Activated naive CD4-positive, alpha-beta T cell treated with anti-CD3 and anti-CD28 coated beads, Interleukin-2, amount 50 U/mL, for 16 hours (primary cell): ENCODE measurements around the gene TSPAN5.

Source experiments
- DNase-seq: peaks from one replicate; pipeline ENCODE4 v3.0.0-alpha.2; 2020

TSPAN5 gene

DNA sequence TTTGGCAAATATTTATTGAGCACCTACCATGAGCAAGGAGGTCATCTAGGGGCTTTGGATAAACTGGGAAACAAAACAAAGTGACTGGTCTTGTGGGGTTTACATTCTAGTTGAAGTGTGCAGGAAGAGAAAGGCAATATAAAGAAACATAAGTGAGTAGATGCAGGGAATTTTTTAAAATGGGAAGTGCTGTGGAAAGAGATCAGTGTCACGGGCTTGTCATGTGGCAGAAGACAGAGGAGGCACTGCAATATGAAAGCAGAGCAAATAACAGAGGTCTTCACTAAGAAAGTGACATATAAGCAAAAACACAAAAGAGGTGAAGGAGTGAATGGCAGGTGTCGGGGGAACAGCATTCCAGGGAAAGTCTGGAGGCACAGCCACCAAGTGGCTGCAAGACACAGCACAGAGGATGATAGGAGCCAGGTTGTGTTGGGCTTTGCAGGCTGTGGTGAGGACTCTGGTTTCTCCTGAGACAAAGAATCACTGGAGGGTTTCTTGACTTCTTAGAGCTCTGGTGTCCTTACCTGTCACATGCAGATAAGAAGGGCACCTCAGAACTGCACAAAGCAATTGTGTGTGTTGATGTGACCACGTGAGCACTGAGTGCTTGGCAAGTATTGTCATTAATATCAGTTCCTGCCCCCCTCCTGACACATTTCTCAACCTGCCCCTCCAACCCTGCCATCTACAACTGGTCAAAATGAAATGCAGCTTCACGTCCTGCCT, 143.5 kb downstream of the TSPAN5 start:
- DNase-seq, result no peak

DNA sequence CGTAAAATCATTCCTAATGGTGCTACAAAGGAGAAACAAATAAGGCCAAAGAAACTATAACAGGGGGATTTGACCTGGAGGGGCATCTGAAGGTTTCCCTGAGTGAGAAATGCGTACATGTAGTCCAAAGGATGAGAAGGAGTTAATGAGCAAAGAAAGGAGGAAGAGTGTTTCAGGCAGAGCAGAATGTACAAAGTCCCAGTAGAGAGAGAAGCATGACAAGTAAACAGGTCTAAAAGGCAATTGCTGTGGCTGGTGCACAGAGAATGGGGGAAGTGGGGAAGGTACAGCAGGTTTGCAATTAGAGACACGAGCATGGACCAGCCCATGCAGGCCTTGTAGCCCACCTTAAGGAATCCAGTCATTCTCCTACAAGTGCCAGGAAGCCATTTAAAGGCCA, 145.5 kb downstream of the TSPAN5 start:
- no peak for DNase-seq

DNA sequence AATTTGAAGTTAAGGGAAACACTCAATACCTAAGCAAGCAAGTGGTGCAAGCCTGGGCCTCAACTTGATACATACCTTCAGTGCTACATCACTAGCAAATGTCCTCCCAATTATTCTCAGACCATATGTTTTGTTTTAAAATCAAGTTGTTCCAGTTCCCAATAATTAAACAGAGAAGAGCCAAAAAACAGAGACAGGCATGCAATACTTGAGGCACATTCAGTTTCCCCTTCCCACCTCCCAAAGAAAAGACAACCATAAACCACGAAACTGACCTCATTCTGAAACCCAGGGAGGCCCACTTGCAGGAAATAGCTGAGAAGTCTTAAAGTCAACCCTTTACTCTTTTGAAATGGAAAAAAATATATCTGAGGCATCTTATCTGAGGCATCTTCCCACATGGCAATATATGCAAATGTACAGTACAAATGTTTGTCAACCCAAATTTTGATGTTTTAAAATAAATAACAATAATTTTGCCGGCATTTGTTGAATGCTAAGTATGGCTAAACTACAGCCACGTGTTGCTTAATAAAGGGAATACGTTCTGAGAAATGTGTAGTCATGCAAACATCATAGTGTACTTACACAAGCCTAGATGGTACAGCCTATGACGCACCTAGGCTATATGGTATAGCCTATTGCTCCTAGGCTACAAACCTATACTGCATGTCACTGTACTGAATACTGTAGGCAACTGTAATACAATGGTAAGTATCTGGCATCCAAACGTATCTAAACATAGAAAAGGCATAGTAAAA, 147.5 kb downstream of the TSPAN5 start:
- DNase-seq, result peak; percentile 18

DNA sequence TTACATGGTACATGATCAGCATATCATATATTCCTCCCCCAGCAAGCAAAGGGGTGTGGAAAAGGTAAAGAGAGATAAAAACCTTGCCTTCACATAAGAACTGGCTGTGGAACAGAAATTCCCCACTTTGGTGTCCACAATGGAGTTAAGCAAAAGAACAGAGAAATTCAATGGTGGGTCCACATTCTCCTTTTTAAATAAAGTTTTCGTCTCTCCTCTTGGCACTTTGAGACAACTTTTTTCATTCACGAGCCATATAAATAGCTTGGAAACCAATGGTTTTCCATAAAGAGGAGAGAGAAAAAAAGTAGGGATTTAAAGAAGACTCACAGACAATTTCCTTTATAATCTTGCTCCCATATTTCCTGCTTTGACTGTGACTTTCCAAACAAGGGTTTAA, 148.1 kb downstream of the TSPAN5 start:
- no peak for DNase-seq

DNA sequence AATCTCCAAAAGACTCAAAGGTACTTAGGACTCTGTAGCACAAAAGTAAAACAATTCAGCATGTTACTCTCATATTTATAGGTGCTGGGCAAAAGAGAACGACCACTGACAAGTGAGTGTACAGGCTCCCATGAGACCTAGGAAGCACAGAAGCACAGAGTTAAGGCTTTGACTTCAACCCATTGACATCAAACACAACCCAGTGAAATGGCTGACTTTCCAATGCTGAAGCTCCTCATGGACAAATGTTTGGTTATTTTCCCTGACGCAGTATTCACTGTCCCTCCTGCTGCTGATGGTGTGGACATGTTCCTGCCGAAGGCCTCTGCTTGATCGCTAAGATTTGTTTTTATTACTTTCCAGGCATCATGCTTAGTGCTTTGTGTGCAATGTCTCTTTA, 148.7 kb downstream of the TSPAN5 start:
- DNase-seq, result no peak

DNA sequence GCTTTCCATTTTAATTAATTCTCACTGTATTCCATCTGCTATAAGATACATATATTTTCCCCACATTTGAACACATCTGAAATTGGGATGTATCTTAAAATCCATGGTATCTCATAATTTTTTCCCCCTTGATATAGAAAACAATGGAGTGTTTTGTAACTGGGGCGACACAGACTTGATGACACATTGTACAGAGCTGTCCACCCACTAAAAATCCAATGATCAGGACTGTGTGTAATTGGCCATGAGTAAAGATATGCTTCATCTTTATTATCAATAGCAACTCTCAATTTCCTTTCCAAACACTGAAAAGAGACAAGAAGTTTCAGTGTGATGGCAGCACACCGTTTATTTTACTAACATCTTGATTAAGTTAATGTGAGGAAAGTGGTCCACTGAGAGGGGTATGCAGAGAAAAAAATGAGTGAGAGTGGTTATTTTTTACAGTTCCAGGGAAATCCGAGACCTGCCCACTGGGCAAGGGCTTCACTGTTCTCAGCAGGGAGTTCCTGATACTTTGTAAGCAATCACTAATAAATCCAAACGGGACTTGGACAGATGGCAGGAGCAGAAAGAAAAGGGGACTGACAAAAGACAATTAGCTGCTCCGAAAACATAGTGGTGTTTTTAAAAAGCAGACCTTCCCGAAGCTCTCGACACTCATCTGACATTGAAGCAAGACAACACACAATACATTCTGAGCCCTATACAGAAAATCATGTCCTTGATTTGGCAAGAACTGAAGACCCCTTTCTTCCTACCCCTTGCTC, 149.4 kb downstream of the TSPAN5 start:
- DNase-seq, result no peak

DNA sequence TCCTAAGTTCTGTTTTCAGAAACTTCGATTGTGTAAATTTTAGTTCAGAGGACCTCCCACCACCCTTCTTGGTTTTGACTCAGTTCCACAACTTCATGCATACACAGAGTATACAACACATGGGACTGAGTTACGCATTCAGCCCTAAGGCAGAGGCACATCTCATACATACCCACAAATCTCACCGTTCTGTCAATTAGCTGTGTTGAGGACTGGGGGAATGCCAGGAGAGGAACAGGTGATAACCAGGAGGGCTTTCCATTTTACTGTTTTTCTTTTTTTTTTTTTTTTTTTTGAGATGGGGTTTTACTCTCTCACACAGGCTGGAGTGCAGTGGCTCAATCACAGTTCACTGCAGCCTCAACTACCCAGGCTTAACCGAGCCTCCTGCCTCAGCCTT, 150.2 kb downstream of the TSPAN5 start:
- no peak for DNase-seq

DNA sequence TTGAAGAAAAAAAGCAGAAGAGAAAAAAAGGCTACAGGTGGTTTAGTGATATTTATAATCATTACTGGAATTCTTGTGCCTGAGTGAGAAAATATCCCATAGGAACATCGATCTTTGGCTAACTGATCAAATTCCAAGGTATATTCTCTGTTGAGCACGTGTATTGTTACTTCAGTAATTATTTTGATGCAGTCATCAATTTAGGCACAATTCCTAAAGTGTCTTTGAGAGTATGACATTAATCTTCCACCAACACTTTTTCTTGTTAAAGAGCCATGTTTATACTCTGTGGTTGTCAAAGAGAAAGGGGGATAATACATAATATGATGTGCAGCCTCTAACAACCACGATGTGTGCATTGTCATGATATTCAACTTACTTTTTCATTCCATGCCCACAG, 151.1 kb downstream of the TSPAN5 start:
- no peak for DNase-seq

DNA sequence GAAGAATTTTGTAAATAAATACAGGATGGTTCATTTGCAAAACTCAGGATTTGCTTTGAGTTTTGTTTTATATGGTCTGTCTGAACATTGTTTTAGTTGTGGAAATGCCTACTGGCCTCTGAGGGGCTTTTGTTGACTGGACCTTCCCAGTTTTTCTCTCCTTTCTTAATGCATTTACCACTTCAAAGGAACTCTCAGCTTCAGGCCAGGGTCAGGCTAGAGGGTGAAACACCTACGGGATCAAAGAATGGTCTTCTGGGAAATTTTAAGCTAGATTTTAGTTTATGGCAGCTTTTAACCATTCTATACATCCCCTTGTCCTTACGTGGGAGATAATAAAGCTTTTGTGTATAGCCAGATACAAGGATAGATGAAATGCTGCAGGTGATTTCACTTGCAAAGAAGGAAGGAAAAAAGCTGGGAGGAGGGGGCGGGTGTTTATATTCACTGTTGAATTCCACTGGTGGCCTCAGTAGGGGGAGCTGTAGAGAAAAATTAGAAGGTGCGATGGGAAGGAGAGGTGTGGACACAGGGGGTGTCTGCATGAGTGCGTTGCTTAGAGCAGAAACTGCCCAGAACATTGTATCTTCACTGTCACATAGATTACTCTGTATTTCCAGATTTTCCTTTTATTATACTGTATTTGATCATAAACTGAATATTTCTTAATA, 151.8 kb downstream of the TSPAN5 start:
- DNase-seq, result no peak

DNA sequence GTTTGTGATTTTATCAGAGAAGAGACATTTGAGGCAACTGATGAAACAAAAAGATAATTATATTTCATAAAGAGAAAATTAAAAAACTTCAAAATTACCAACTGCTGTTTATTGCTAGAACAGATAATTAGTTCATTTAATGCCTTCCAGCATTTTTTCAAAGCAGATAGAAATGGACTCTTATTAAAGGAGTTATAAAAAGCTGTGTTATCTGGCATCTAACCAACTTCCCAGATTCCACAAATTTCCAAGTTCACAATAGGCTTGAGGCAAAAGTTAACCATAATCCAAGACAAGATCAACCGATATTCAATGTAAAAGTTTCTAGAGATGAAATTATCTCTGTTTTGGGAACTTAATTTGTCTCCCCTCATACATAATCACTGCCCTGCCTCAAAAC, 152.4 kb downstream of the TSPAN5 start:
- DNase-seq, result no peak

DNA sequence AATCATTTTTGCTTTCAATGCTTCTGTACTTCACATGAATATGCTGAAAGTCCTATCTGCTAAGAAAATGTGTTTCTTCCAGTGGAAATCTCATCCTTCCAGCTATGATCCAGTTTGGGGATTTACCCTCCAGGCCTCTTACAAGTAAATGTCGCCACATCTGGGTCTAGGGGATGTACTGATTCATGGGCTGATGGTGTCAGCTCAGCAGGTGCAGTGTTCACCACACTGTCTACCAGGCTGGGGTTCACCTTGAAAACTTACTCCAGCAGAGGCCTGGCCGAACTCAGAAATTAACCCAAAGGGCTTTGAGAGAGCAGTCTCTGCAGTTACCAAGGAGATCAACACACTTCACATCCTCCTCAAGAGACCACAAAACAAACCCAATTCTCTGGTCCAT, 154.3 kb downstream of the TSPAN5 start:
- DNase-seq, result no peak

DNA sequence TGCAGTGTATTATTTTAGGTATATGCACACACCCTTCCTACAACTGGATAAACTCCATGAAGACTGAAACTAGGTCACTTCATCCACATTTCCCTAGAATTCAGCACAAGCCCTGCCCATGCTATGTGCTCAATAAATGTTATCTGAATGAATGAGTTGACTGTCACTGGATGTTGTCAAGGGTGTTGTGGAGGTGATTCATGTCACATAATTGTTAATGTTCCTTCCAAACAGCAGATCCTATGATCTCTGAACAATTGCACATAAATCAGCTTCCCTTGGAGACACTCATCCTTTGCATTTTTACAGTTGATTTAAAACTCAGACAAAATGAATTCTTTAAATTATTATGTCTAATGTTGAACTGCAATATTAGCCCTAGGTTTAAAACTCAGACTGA, 154.7 kb downstream of the TSPAN5 start:
- DNase-seq, result no peak

DNA sequence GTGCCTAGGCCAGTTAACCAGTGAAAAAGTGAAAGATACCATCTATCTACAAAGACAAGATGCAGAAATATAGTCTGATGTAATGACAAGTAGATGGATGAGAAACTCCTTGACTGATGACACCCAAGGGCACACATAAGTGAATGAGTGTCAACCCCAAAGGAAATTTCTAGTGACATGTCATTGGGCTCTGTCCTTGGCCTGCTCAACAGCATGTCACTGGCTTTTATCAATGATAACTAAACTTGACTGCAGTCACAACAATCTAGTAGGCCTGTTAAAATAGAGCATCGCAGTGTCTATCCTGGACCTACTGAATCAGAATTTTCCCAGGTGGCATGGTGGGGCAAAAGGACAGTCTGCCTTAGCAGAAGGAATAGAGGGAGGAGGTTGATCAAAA, 155.8 kb downstream of the TSPAN5 start:
- no peak for DNase-seq

DNA sequence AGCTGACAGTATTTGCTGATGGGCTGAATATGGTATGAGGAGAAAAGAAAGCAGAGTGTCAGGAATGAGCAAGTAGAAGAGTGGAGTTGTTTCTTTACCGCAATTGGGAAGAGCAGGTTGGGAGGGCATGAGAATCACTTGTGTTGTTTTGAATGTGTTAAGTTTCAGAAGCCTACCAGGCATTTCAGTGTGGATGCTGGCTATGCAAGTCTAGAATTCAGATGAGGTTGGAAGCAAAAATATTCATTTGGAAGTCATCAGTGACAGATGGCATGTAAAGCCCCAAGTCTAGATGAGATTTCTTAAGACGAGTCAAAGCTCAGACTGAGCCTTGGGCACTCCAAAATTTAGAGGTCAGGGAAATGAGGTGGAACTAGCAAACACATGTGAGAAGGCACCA, 156.4 kb downstream of the TSPAN5 start:
- DNase-seq, result no peak

DNA sequence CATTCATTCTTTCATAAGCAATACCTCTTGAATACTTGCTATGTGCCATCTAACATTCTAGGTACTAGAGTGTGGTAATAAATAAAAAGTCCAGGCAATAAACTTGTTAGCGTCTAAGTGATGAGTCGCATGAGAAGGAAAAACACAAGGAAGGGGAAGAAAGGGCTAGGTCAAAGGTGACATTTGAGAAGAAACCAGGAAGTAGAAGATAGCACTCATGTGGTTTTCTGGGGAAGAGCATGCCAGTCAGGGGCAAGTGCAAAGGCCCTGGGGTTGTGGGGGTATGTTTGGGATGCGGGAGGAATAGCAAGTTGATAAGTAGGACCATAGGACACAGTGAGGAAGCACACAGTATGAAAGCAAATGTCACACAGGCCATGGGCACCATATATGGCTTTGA, 157.0 kb downstream of the TSPAN5 start:
- DNase-seq, result no peak

DNA sequence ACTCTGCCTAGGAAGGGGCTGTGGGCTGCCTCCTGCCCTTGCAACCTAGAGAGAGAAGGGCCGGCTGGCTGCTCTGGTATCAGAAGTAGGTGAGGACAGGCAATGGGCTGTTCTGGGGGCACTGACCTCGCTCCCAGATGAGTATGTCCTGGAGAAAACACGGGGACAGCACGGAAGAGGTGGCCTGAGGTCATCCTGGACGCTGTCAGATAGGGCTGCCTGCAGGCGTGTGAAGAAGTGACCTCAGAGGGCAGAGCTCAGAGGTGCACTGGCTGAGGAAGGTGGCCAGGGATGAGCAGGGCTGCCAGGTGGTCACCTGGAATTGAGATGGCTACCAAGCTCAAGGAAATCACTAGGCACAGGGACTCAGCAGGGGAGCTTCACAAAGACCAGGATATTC, 159.6 kb downstream of the TSPAN5 start:
- DNase-seq, result no peak

DNA sequence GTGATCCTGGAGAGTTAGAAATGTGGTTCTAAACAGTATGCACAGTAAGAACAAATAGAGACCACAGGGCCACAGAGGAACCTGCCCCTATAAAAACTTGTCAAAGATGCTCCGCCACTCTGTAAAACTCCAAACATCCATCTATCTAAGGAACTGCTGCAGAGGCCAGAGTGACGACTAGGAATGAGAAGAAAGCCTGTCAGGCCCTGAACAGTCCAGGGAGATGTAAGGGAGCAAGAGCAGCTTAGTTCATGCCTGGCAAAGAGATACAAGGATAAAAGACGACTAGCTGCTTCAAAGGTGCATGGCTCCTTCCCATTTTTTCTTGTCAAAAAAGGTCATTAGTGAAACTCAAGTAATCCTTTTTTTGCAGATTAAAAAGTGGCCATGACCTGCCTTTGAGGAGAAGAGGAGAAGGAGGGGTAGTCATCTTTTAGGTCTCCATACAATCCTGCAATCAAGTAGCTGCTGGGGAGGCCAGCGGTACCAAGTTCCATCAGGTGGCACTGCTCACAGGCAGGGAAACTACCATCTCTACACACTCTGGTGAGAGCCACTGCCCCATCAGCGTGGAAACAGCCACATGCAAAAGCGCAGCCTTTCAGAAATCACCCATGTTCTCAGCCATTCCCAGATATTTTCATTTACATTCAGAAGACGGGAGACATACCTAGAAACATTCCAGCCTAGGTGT, 162.1 kb downstream of the TSPAN5 start:
- no peak for DNase-seq

DNA sequence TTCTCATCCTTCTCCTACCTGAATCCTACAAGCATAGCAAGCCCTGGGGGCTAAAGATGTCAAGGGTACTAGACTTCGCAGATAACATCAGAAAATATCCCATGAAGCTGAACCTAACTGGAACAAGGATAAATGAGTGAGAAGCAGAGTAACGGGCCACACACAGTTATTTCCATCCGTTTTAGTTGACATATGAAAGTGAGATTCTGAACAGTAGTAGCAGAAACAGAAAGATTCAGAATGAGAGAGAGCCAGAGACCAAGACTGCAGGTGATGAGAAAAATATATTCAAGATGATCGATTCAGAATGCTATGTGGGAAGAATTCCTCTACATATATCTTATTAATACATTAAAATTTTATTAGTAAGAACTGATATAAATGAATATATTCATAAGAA, 165.1 kb downstream of the TSPAN5 start:
- DNase-seq, result no peak

DNA sequence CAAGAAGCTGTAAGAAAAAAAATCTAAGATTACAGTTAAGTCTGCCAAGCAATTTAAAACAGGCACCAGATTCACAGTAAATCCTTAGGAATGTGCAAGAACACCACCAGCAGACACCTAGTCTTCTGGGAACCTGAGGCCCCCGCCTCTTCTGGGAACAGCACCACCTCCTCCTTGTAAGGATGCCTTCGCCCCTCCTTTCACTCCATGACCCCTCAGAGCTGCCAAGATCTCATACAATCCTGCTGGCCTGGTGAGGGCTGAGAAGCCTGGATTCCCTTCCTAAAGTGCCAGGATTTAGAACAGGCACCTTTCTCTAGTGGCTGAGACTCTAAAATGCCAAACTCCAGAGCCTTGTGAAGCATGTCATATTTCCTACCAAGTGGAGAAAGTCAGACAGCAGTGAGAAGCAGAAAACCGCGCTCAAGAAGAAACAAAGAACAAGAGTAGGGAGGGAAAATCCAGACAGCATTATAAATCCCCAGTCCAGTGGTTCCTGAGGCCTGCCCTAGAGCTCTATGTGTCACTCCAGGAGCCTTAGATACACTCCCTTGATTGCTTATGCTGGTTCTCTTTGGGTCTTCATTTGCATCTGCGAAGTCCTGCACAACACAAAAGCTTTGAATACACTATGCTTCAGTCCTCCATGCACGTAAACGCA, 166.4 kb downstream of the TSPAN5 start:
- no peak for DNase-seq

DNA sequence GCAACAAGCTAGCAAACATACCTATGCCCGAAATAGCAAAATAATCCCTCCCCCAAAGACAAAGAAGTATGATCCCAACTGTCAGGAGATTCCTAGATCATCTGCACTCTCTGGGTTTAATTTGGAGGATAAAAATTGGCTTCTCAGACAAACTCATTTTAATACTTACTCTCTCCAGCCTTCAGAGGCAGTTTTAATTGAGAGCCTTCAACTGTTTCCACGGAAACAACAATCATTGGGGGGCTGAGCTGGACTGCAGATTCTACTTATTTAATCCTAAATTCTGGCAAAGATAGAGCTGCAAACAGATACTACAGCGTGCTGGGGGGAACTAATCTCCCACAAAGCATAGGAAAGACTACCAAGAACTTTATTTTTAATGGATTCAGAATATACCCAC, 168.2 kb downstream of the TSPAN5 start:
- no peak for DNase-seq

DNA sequence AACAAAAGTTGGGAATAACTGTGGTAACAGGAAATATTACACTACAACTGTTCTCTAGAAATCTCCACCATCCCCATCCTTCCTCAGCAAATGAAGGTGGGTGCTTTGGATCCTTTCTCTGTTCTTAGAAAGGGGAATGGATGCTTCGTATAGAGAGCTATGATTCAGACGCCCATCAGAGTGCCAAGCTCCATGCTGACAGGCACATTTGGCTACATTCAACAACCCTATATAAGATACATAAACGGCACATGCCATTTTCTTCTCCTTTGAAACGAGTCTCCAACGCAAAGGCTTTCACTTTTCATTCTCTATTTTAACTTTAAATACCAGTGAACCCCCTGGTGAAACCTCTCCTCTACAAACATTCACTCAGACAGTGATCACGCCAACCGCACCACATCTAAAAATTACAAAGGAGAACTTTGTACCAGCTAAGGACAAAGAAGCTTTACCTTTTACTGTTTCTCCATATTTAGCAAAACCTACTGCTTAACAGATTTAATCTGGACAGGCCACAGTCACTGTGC, 172.5 kb downstream of the TSPAN5 start:
- DNase-seq, result peak; percentile 23

DNA sequence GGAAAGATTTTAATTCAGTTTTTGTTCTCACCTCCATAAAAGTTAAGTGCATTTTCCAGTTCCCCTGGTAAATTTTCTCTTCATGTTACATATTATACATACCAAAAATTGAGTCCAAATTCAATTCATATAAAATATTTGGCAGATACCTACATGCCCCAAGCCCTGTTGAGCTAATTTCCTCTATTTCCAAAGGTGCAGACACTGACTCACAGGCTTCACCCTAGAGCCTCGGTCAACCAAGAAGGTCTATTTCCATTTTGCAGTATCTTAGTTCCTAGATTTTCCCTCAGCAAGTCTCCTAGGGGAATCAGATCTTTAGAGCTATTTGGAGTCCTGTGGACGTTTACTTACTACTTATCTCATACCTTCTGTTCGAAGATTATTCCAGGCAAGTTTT, 174.4 kb downstream of the TSPAN5 start:
- no peak for DNase-seq
